Activated T-helper 2 cell treated with anti-CD3 and anti-CD28 coated beads, Interferon-gamma antibody, Interleukin-2, Interleukin-4, amounts not matched to agents 10 μg/mL and 5 μg/mL and 100 μg/mL, durations not matched to agents 14 hours and 24 hours and 36 hours (primary cell): ENCODE results near the gene IKZF2. TPM values are rescaled to one million over a fixed set of nuclear protein-coding genes. Genes with fewer than 3 reads are reported as not detected.
A peak's percentile ranks its signal among the peaks of the same experiment; 100 is the strongest.

ENCODE experiments used
- DNase-seq: peaks from one replicate; pipeline ENCODE4 v3.0.0; 2021; ENCODE audit warnings: low spot score
- H3K27ac Mint-ChIP-seq: one replicate; pipeline ENCODE4 v1.8.0; 2021; ENCODE audit warnings: mixed read lengths
- H3K27me3 Mint-ChIP-seq: one replicate; pipeline ENCODE4 v1.8.0; 2021; ENCODE audit warnings: low read depth, mixed read lengths
- H3K36me3 Mint-ChIP-seq: one replicate; pipeline ENCODE4 v1.8.0; 2021; ENCODE audit warnings: low read depth, mixed read lengths
- H3K4me1 Mint-ChIP-seq: one replicate; pipeline ENCODE4 v1.8.0; 2021; ENCODE audit warnings: low read depth, mixed read lengths
- H3K4me3 Mint-ChIP-seq: one replicate; pipeline ENCODE4 v1.8.0; 2021; ENCODE audit warnings: low read depth, mild to moderate bottlenecking, moderate library complexity, mixed read lengths
- H3K9me3 Mint-ChIP-seq: one replicate; pipeline ENCODE4 v1.8.0; 2021; ENCODE audit warnings: mixed read lengths
- intact Hi-C: fragments of 100-400 bp; cut with micrococcal nuclease; formaldehyde crosslinking; loops from one replicate; pipeline ENCODE4 v1.15.1; 2023
- total RNA-seq: library from RNA; stranded (reverse); gene quantifications from 2 replicates; pipeline ENCODE4 v1.2.3, GENCODE V29; 2022

The IKZF2 gene
- total RNA-seq, 1 donor from 2014 or later: 13.4 TPM

DNA sequence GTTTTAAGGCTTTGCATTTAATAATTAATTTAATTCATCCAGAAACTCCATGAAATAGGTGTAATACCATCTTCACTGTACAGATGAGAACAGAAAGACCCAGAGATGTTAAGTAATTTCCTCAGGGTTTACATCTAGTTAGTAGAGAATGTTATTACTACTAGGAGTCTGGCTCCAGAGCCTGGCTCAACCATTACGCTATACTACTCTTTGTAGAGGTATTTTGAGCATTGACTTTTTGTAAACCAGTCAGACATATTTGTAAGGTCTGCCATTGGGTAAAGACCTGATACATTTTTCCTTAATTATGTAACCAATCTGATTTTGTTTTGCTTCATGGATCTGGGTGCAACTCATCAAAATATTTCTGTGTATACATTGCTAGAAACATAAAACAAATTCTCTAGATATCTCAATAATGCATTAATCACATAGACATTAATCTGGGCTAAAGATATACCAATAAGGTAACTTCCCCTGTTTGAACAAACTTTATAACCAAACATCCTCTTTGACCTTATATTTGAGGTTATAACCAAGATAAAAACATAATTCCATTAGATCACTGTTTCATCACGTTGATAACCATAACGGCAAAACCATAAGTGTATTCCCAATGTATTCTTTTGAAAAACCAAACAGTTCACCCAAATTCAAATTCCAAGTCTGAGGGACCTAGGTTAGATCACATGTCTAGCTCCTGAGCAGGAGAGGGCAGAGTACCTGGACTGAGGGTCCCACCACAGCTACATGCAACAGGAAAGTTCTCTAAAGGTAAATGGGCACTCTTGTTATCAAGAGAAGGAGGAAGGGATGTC is 135.0 kb downstream of the IKZF2 start:
- Mint-ChIP-seq H3K36me3 (peaks cover 27% of the 10 kb centered on the region), H3K4me3 (no peak overlapping the region), H3K9me3 (peaks cover 3% of the 10 kb centered on the region), H3K4me1 (peaks cover 47% of the 10 kb centered on the region), H3K27ac (peak overlapping the region; percentile 33), H3K27me3 (peaks cover 23% of the 10 kb centered on the region)
- intact Hi-C loops: loop anchor here (1.0 to 5.0 kb wide), 3 partner anchors 134 to 205 kb away; no protein-coding TSS in a partner anchor
- no peak for DNase-seq

DNA sequence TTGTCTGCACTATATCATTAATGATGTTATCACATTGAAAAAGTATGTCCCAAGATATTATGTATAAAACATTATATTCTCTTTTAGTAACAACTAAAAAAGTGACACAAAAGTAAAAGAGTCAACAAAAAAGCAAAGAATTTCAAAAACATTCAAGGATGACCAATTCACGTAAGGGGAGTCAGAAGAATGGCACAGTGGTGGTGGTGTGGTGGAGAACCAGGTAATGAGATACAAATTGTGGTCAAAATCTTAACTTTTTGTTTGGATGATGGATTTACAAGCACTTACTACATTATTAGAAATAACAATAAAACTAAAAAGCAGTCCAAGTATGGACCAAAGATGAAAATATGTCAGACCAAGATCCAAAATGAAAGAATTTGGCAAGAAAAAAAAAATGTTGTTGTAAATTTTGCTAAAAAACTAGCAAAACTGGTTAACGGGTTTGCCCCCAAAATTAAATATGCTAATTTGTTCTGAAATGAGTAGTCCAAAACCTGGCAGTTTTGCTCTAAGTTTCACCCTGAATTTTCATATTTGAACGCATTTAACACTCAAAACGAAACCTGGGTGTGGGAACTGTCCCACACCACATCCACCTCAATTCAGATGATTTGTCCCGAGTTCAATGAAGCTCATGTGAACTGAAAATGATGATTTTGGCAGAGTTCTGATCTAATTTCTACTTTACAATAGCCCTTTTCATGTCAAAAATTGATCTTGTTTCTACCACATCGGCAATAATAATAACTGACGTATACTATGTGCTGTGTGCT is 135.8 kb downstream of the IKZF2 start:
- H3K9me3 Mint-ChIP-seq: peaks cover 3% of the 10 kb centered on the region
- peaks cover 27% of the 10 kb centered on the region for H3K27me3 Mint-ChIP-seq
- peaks cover 29% of the 10 kb centered on the region for H3K36me3 Mint-ChIP-seq
- peak overlapping the region; percentile 33 for H3K27ac Mint-ChIP-seq
- peaks cover 44% of the 10 kb centered on the region for H3K4me1 Mint-ChIP-seq
- intact Hi-C loops: loop anchor here (1.0 to 5.0 kb wide), 10 partner anchors 15 to 204 kb away; no protein-coding TSS in a partner anchor
- DNase-seq: peak; percentile 51
- H3K4me3 Mint-ChIP-seq: no peak overlapping the region

DNA sequence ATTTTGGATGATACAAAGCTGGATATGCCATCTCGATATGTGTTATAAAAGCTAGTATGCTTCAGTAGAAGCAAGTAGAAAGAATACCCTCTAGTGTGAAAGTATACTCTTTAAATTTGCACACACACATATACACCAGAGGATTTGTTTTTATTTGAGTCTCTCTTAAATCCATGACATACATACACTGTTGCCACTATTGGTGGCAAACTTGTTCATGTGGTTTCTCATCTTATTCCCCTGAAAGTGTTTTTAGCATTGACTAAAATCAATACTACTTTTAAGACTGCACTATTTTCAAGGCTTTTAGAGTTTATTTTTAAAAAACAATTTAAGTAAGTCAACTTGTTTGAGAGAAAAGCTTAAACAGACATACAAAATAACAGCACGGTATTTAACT is 137.4 kb downstream of the IKZF2 start:
- Mint-ChIP-seq H3K9me3 (peaks cover 3% of the 10 kb centered on the region), H3K36me3 (peaks cover 40% of the 10 kb centered on the region), H3K27ac (no peak overlapping the region), H3K4me3 (no peak overlapping the region), H3K27me3 (peaks cover 23% of the 10 kb centered on the region), H3K4me1 (peaks cover 52% of the 10 kb centered on the region)
- DNase-seq: no peak
- intact Hi-C loops: loop anchor here (1.0 to 2.0 kb wide), 4 partner anchors 8 to 103 kb away; no protein-coding TSS in a partner anchor

DNA sequence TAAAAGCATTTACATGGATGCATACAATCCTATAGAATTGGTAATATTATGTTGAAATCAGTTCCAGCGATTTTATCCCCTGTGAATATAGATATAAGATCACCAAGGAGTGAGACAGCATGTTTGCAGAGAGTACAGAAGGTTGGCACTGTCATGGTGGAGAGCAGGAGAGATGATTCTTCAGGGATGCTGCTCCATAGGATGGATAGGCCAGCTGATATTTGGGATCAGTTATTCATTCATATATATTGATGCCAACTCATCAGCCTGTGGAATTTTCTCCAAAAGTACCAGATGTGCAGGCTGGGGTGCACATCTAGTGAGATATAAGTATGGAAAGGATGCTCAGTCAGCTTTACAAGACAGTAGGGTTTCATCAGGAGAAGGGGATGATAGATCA is 139.9 kb downstream of the IKZF2 start:
- peaks cover 25% of the 10 kb centered on the region for H3K36me3 Mint-ChIP-seq
- H3K27ac Mint-ChIP-seq: no peak overlapping the region
- peaks cover 10% of the 10 kb centered on the region for H3K27me3 Mint-ChIP-seq
- intact Hi-C loops: no loop called here
- DNase-seq: no peak
- peaks cover 35% of the 10 kb centered on the region for H3K4me1 Mint-ChIP-seq
- H3K4me3 Mint-ChIP-seq: no peak overlapping the region
- no peaks in the 10 kb centered on the region for H3K9me3 Mint-ChIP-seq

DNA sequence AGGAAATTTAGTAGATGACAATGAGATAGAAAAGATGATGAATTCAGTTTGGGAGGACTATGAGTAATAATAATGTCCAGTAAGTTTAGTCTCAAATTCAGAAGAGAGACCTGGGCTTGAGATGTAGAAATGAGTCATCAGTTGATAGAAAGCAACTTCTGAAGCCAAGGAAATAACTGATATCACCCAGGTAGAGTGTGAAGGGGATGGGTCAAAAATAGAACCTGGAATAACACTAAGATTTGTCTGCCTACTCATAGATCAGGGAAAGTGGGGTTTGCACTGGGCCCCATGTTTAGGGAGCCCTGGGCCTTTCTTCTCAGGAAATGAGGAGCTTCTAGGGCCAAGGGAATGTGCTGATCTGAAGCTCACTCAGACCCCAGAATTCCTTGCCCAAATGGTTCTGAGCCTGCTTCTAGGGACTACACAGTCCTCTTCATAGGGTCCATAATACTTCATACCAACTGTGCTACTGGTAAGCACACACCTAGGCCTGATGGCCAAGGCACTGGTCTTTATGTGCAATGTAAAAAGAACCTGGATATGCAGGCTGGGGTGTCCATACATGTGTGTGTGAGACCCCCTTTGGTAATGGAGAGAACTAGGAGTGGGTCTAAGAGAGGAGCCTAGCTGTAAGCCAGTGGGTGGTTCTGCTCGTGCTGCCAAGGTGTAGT is 141.2 kb downstream of the IKZF2 start:
- H3K9me3 Mint-ChIP-seq: no peaks in the 10 kb centered on the region
- peaks cover 23% of the 10 kb centered on the region for H3K4me1 Mint-ChIP-seq
- H3K4me3 Mint-ChIP-seq: no peak overlapping the region
- H3K27ac Mint-ChIP-seq: no peak overlapping the region
- intact Hi-C loops: no loop called here
- peaks cover 25% of the 10 kb centered on the region for H3K36me3 Mint-ChIP-seq
- H3K27me3 Mint-ChIP-seq: peaks cover 19% of the 10 kb centered on the region
- DNase-seq: no peak

DNA sequence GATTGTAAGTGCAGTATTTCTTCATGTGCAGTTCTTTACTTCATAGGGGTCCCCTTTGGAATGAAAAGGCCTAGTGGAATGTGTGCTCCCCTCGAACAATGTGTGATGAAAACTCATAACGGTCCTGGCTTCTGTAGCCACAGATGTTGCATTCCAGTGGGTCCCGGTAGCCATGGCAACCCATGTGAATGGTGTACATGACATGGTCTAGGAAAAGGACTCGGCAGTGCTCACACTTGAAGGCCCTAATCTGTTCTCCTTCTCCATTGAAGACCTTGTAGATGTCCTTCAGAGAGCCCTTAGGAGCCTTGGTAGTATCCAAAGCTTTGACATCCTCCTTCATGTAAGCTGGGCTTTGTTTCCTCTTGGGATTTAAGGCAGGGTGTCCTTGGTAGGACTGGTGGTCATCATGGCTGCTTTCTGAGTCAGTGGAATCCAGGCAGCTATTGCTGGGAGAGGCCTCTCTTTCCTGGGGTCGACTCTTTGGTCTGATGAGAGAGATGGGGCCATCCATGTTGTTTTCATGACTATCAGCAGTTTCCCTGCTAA is 144.0 kb downstream of the IKZF2 start:
- Mint-ChIP-seq H3K4me1 (peaks cover 10% of the 10 kb centered on the region), H3K27ac (no peak overlapping the region), H3K4me3 (no peak overlapping the region), H3K36me3 (peaks cover 32% of the 10 kb centered on the region), H3K27me3 (peaks cover 29% of the 10 kb centered on the region), H3K9me3 (no peaks in the 10 kb centered on the region)
- DNase-seq: no peak
- intact Hi-C loops: no loop called here

DNA sequence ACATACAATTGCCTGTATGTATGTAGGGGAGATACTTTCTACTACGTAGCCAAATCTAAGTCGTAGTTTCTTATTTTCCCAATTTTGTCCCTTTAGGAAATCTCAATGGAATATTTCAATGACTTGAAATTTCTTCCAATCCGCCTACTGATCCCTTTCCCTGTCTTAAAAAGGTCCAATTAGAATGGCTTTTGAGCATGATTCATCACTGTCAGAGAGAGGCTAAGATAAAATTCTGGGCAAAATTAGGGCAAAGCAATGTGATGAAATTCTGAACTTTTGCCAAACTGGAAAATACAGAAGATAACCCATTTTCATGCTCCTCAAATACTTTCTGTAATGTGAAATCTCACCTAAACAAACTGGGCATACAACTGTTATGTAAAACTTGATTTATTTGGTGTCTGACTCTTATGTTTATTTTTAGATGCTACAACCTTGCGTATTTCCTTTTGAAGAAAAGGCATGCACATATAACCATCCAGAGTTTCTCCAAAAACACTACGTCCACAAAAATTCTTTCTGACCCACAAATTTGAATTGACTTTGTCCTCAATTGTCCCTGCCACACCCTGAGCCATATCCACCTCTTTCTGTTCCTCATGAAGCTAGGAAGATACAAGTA is 147.1 kb downstream of the IKZF2 start:
- Mint-ChIP-seq H3K9me3 (no peaks in the 10 kb centered on the region), H3K4me1 (peaks cover 11% of the 10 kb centered on the region), H3K4me3 (no peak overlapping the region), H3K36me3 (peaks cover 9% of the 10 kb centered on the region), H3K27me3 (peaks cover 20% of the 10 kb centered on the region), H3K27ac (no peak overlapping the region)
- intact Hi-C loops: no loop called here
- DNase-seq: no peak

DNA sequence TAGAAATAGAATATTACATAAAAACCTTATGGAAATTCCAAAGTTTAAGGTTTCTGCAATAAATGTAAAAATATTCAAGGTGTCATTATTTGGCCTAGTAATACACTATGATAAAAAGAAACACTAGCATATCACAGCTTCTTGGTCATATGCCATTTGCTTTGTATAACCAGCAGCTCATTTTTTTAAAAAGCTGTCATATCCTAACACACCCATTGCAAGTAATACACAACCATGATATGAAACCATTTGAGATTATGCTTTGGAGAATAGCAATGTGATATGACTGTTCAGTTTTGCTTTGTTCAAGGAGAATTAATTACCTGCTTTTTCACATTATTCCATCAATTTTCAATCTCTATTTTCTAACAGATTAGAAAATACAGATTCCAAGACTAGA is 149.0 kb downstream of the IKZF2 start:
- no peak for DNase-seq
- Mint-ChIP-seq H3K4me1 (peaks cover 11% of the 10 kb centered on the region), H3K27me3 (peaks cover 26% of the 10 kb centered on the region), H3K9me3 (no peaks in the 10 kb centered on the region), H3K4me3 (no peak overlapping the region), H3K27ac (no peak overlapping the region), H3K36me3 (peaks cover 7% of the 10 kb centered on the region)
- intact Hi-C loops: no loop called here

DNA sequence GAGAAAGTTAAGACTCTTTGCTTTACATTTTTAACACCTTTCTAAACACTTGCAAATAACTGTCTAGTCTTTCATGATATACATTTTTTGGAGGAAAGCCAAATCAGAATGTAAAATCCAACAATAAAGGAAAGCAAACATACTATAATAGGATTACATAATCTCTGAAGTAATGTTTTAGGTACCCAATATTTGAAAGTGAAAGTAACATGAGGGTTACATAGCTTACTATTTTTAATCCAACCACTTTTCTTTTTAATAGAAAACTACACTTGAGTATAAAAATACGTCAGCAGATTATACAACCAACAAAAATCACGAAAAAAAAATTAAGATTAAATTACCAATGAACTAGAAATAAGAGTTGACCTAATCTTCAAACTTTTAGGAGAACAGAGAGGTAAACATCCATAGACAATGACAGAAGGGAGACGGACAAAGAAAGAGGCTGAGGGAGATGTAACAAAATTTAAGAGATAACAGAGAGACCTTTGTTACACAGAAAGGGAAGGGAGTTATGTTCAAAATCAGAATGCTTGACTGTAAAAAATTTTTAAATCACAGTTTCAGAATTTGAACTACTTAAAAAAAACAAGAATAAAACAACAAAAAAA is 150.0 kb downstream of the IKZF2 start:
- DNase-seq: no peak
- intact Hi-C loops: loop anchor here (2.0 kb wide), 1 partner anchor 13 kb away; no protein-coding TSS in a partner anchor
- Mint-ChIP-seq H3K27ac (no peak overlapping the region), H3K9me3 (no peaks in the 10 kb centered on the region), H3K4me1 (peaks cover 11% of the 10 kb centered on the region), H3K36me3 (peaks cover 7% of the 10 kb centered on the region), H3K27me3 (peaks cover 27% of the 10 kb centered on the region), H3K4me3 (no peak overlapping the region)

DNA sequence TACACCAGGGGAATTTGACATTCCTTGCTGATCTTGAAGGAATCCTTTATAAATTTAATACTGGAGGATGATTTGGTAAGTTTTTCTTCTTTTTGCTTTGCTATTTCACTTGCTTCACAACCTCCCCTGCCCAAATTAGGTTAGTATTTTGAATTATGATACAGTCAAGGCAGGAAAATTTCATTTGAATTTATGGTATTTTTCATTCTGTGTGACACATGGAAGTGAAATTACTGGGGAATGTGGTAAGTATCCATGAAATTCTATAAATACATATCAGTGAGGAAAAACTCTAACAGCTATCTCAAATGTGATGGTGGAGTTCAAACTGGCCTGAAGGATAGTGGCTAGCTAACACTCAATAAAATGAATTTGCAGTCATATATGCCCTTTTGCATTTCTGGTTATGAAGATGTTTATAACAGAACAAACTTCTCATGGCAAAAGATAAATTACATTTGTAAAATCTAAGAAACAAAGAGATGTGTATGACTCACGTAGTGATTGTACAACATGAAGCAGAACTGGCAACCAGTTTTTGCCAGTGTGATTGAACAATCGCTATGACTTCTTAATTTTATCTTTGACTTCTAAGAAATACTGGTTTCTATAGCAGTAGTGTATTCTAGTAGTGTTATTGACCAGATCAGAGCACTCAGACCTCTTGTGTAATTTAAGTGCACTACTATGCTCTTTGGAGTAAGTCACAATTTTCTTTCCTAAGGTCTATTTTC is 152.6 kb downstream of the IKZF2 start:
- Mint-ChIP-seq H3K9me3 (no peaks in the 10 kb centered on the region), H3K27ac (no peak overlapping the region), H3K27me3 (peaks cover 14% of the 10 kb centered on the region), H3K36me3 (no peaks in the 10 kb centered on the region), H3K4me1 (peaks cover 12% of the 10 kb centered on the region), H3K4me3 (no peak overlapping the region)
- no peak for DNase-seq
- intact Hi-C loops: no loop called here

DNA sequence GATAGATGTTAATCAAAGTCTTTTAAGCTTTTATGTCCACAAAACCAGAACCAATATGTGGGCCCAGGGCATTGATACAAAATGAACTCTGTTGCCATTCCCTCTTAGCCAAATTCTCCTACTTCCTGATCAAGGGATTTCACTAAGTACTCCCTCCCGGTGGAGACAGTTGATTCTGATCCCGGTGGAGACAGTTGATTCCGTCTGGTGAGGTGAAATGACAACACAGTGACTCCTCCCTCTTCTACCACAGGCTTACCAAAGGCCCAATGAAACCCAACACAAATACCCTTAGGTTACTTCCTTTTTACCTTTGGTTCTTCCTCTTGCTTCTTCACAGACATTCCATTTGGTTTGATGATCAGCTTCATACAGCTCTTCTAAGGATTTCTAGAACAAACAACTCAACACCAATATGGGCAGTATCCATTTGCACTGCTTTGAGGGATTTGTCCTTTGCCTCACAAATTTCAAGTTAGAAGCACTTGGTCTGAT is 153.8 kb downstream of the IKZF2 start:
- intact Hi-C loops: no loop called here
- peaks cover 18% of the 10 kb centered on the region for H3K27me3 Mint-ChIP-seq
- H3K4me3 Mint-ChIP-seq: no peak overlapping the region
- no peaks in the 10 kb centered on the region for H3K36me3 Mint-ChIP-seq
- no peaks in the 10 kb centered on the region for H3K9me3 Mint-ChIP-seq
- H3K4me1 Mint-ChIP-seq: peaks cover 10% of the 10 kb centered on the region
- H3K27ac Mint-ChIP-seq: no peak overlapping the region
- DNase-seq: no peak
